Bronchus fibroblast of lung (primary cell): ENCODE measurements around the gene SNAPIN. TPM values are rescaled to one million over a fixed set of nuclear protein-coding genes. Genes with fewer than 3 reads are reported as not detected.

Source experiments
- total RNA-seq: library from RNA; depleted of rRNA; stranded (reverse); fragments of >200 nt; gene quantifications from 2 replicates; pipeline ENCODE4 v1.2.3, GENCODE V29; 2015

The SNAPIN gene, protein sequence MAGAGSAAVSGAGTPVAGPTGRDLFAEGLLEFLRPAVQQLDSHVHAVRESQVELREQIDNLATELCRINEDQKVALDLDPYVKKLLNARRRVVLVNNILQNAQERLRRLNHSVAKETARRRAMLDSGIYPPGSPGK
- 68.4 and 72.1 TPM in 2 replicates for total RNA-seq

DNA sequence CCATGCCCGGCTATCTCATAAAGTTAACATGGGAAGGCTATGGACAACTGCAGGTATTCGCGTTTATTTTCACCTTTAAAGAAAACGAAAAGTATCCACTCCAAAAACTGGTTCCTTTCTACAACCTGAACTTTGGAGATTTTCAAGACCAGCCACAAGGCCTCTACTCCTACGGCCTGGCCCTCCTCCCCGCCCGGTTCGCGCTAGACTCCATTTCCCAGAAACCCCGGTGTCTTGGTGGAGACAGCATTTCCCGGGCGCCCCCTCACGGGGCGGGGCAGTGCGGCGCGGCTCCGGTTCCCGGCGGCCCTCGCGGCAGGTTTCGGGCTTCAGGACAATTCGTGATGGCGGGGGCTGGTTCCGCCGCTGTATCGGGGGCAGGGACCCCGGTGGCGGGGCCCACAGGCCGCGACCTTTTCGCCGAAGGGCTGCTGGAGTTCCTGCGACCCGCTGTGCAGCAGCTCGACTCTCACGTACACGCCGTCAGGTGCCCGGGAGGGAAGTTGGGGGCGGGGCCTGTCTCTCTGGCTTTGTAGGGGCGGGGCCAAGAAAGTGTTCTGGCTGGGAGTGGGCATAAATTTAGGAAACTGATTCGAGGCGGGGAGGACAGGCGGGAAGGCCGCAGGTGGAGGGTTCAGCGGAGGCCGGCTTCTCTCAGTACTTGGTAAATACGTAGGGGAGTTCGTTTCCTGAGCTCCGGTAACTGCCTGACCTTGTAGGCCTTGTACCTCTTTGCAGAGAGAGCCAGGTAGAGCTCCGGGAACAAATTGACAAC is at the start of gene SNAPIN:
Gene SNAPIN (plus strand): TSS at position 304 of the 775 bp plus-strand sequence. CDS start 41 bp downstream, at position 345.

DNA sequence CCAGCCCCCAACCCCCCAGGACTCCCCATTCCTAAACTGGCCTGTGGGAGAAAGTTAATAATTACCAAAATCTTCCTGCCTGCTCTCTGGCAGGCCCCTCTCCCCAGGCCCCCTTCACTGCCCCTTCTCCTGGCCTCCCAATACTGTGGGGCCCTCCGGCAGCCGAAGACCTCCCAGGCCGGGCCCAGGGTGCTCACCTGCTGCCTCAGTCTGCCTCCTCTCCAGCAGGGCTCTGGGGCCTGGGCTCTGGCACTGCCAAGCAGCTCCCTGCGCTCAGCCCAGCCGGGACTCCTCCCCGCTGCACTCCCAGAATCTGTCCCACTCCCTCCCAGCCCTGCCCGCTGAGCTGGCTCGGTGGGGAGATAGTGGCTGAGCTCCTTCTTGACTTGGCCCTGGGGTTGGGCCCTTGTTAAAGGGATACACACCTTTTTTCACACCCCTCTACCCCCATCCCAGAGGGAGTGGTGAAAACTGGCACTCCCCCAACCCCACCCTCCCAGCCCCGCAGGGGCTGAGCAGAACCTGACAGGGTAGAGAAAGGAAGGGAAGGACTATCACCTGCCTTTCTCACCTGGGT is 45.7 kb upstream of the SNAPIN start, which contains the start of gene S100A16:
Gene S100A16 (minus strand): TSS at position 383 of the 577 bp plus-strand sequence. CDS start 4,986 bp downstream, outside the sequence.

DNA sequence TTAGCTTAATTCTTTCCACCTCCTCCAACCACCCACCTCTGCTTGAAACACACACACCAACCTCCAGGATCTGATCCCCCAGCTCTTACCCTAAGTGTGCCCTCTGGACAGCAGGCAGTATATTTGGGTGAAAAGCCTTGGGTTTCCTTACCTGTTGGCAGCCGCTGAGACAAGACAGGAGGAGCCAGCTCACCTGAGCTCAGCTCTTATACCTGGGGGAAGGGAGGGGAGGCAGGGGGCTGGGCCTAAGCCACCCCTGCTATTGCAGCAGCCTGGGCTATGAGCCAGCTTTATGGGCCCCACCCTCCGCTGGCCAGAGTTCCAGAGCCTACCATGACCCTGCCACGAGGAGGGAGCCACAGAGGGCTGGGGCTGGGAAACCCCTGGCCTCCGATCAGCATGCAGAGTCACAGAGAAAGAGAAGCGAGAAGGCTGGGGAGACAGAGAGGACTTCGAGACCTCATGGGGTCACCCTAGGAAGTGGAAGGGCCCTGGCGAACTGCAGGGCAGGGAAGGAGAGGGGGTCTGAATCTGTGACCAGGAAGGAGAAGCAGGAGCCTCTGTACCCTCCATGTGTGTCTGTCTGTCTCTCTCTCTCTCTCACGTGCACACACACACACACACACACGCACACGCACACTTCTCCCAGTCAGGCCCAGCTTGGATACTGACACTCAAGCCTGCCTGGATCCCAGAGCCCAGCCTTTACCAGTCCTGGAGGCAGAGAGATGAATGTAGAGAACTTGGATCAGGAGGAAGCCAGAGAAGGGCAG is 42.2 kb upstream of the SNAPIN start, which contains the start of gene S100A14:
Gene S100A14 (minus strand): TSS at position 182 of the 773 bp plus-strand sequence. CDS start 467 bp downstream, outside the sequence.

GRCh38 chr1:153626904-153627714 is 31.4 kb upstream of the SNAPIN start, which contains the start of gene S100A13:
S100A13 (minus strand) TSS chr1:153627505; CDS start chr1:153626472, 1,033 bp downstream.

DNA sequence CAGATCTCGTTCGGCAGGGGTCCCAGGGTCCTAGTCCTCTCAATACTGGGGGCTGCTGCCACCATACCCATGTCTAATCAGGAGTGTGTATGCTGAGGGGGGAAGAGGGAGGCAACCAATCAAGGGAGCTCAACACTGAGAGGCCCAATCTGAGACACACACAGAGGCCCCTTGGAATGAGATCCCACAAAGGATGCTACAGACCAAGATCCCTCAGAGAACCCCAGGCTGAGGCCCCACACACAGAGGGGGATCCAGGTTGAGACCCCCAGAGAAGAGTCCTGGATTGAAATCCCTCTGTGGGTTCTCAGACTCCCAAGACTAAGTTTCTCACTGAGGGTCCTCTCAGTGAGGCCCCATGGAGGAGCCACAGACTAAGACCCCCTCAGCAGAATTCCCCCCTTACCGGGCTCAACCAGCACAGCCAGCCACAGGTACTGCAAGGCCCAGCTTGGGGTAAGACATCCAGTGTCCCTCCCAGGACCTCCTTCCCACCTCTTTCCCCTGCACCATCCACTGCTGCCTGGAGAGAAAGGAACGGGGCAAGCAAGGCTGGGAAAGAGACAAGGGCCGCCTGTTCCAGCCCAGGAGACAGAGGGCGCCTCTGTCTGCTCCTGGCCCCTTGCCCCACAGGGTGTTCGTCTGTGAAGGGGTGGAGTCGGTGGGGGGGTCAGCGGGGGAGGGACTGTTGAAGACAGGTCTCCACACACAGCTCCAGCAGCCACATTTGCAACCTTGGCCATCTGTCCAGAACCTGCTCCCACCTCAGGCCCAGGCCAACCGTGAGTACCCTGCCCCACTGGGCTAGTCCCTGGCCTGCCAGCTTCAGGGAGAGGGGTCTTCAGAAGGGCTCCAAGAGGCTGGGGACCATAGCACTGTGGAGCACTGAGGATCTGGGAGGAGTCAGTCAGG is 30.5 kb upstream of the SNAPIN start, which contains the start of gene S100A1:
Gene S100A1 (plus strand): TSS at position 720 of the 912 bp plus-strand sequence. CDS start 2,088 bp downstream, outside the sequence.

DNA sequence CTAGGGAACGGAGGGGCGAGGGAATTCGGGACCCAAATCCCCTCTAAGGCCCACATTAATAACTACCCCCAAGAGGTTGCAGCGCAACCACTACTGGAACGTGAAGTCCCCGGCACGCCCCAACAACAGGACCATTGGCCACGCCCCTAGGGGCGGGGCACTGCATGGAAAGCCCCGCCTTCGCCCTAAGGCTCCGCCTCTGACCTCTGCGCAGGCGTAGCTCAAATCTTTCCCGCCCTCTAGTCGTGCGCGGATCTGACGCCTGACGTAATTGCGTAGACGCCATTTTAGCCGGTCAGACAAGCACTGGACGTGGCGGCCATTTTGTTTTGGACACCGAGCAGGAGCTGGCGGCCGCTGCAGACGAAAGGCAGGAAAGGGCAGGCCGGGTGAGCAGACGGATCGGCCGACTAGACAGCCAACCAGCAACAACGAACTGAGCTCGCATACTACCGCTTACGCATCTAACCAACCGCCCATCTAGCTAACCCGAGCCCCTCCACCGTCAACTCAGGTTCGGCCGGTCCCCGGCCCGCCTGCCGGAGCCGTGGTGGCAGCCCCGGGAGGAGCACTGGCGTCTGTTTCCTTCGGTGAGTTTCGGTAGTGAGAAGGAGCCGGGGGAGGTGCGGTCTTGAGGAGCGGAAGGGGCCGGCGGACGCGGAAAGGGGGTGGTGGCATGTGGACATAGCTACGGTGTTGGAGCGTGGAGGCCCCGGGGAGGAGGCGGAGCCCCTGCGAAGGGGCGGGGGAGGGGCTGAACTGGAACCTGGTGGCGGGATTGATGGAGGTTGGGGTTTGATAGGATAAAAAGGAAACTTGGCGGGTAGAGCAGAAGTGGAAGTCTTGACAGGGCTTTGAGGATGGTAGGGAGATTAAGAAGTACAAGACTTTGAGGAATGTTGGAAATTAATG is 24.5 kb upstream of the SNAPIN start, which contains the start of gene CHTOP:
Gene CHTOP (plus strand): TSS at position 313 of the 912 bp plus-strand sequence. CDS start 2,523 bp downstream, outside the sequence.

DNA sequence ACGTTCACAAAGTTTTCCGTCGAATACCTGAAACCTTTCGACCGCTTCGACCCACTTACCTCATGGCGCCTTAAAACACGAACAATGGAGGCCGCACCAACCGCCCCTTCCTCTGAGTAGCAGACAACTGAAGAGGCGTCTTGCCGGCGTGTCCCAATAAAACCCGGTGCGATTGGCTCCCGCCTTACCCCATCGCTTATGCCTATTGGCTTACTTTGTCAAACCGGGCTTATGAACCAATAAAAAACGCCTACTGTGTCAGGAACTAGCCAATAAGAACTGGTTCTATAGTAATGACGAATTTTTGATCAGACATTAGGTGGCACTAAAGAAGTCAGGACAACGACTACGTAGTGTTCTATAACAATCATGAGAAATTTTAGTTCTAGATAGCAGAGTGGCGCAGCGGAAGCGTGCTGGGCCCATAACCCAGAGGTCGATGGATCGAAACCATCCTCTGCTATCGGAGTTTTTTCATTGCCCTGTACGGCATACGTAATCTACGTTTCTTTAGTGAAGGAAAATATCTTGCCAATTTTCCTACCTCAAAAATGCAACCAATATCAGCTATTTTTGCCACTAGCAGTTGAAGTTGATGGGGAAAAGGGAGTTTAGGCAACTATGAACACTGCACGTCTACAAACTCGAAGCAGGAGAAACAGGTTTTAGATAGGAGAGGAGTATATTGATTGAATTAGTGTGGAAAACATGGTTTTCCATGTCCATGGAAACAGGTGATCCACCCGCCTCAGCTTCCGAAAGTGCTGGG is 12.5 kb downstream of the SNAPIN start, which contains the start of gene ILF2:
Gene ILF2 (minus strand): TSS at position 135 of the 769 bp plus-strand sequence. CDS start 71 bp downstream, at position 64.

GRCh38 chr1:153678519-153679336 is 20.2 kb downstream of the SNAPIN start, which contains the start of gene NPR1:
NPR1 (plus strand) TSS chr1:153678688; CDS start chr1:153679109, 421 bp downstream.

Other genes starting within 250 kb of the SNAPIN start
- not detected in 2 replicates for gene S100A7A, start 242.2 kb upstream of the SNAPIN start, total RNA-seq
- not detected in 2 replicates for gene S100A7, start 198.1 kb upstream of the SNAPIN start, total RNA-seq
- 1,607 and 1,644 TPM in 2 replicates for gene S100A6, start 122.7 kb upstream of the SNAPIN start, total RNA-seq
- gene S100A5, start 117.8 kb upstream of the SNAPIN start, total RNA-seq: 1.3 TPM in 1 of 2 replicates, not detected in the other
- gene S100A4, start 112.9 kb upstream of the SNAPIN start, total RNA-seq: 108 and 141 TPM in 2 replicates
- gene S100A3, start 109.4 kb upstream of the SNAPIN start, total RNA-seq: 11.6 and 12.1 TPM in 2 replicates
- gene S100A2, start 92.9 kb upstream of the SNAPIN start, total RNA-seq: 4.5 and 10.8 TPM in 2 replicates
- 386 and 391 TPM in 2 replicates for gene S100A16, start 45.6 kb upstream of the SNAPIN start, total RNA-seq
- 0.34 TPM in 1 of 2 replicates, not detected in the other for gene S100A14, start 42.4 kb upstream of the SNAPIN start, total RNA-seq
- gene S100A13, start 31.2 kb upstream of the SNAPIN start, total RNA-seq: 170 and 175 TPM in 2 replicates
- 0.15 TPM in 1 of 2 replicates, not detected in the other for gene S100A1, start 30.3 kb upstream of the SNAPIN start, total RNA-seq
- gene CHTOP, start 24.6 kb upstream of the SNAPIN start, total RNA-seq: 40.5 and 43.7 TPM in 2 replicates
- gene ILF2, start 12.3 kb downstream of the SNAPIN start, total RNA-seq: 271 and 295 TPM in 2 replicates
- under 0.01 and 0.15 TPM in 2 replicates for gene NPR1, start 20.0 kb downstream of the SNAPIN start, total RNA-seq
- gene INTS3, start 69.3 kb downstream of the SNAPIN start, total RNA-seq: 24.9 and 25.0 TPM in 2 replicates
- gene SLC27A3, start 116.7 kb downstream of the SNAPIN start, total RNA-seq: 6.2 and 10.1 TPM in 2 replicates